Esophagus squamous epithelium (tissue), 5 donors: ENCODE results near the gene INPPL1. TPM values are rescaled to one million over a fixed set of nuclear protein-coding genes. Genes with fewer than 3 reads are reported as not detected.

Experiments
- DNase-seq: peaks from one replicate; lab custom pipeline; 2025; lab: John Stamatoyannopoulos, UW
- H3K27ac ChIP-seq, 4 donors: fragments of 200-600 bp; sonication (generic); one replicate each; pipeline ENCODE4 v1.5.1; 2016 to 2019; ENCODE audit warnings: mild to moderate bottlenecking in 1 of 4
- H3K27me3 ChIP-seq, 4 donors: fragments of 200-600 bp; sonication (generic); 1 replicate in 3 of 4; 2 replicates in 1 of 4; pipeline versions ENCODE4 v1.5.1 to v1.6.0; 2017 to 2021; ENCODE audit warnings: antibody characterized with exemption in 1 of 4
- H3K36me3 ChIP-seq, 3 donors: fragments of 200-600 bp; sonication (generic); one replicate each; pipeline ENCODE4 v1.5.1; 2016 to 2019
- H3K4me1 ChIP-seq, 3 donors: fragments of 200-600 bp; sonication (generic); one replicate each; pipeline ENCODE4 v1.5.1; 2017 to 2019
- H3K4me3 ChIP-seq, 4 donors: fragments of 200-600 bp; sonication (generic); 1 replicate in 3 of 4; 2 replicates in 1 of 4; pipeline ENCODE4 v1.5.1; 2016 to 2019; ENCODE audit warnings: mild to moderate bottlenecking in 2 of 4, moderate library complexity in 1 of 4
- H3K9me3 ChIP-seq, 3 donors: fragments of 200-600 bp; sonication (generic); one replicate each; pipeline ENCODE4 v1.5.1; 2016 to 2019
- CTCF ChIP-seq, 6 experiments: fragments of 450-650 bp in 4 of 6; fragments of 200-600 bp in 2 of 6; sonication (generic) in 2 of 6; IDR thresholded peaks; one replicate each; pipeline ENCODE4 v1.5.1; 2016 to 2019; ENCODE audit warnings: antibody characterized with exemption in 6 of 6, mild to moderate bottlenecking in 4 of 6, moderate library complexity in 4 of 6
- POLR2A ChIP-seq, 4 donors: fragments of 450-650 bp; IDR thresholded peaks; one replicate each; pipeline ENCODE4 v1.6.1; 2017; ENCODE audit warnings: antibody characterized with exemption in 4 of 4, mild to moderate bottlenecking in 4 of 4, moderate library complexity in 3 of 4
- WGBS, 2 donors: methylation state at CpG; one replicate each; pipeline ENCODE4 v1.1.5; 2018; 5-methylcytosine and 5-hydroxymethylcytosine counted together
- intact Hi-C: fragments of 100-400 bp; cut with DNase I; formaldehyde crosslinking; loops from one replicate; pipeline ENCODE4 v1.15.0; 2022
- total RNA-seq, 4 donors: library from RNA; depleted of rRNA; stranded (reverse); fragments of >200 nt; gene quantifications; one replicate each; pipeline ENCODE4 v1.1.0, GENCODE V29; 2016
- donor health status: DM: yes; HTN: yes; CAD: no.

The INPPL1 gene
- total RNA-seq, 4 donors from 2014 or later = 22.4 to 61.2 (median 26.3) TPM

GRCh38 chr11:72280726-72281315 lies 56.3 kb downstream of the INPPL1 start:
- intact Hi-C loops = no loop called here
- WGBS, 2 donors = 91 to 94% methylated on average over 21 to 24 of the region's 24 CpGs
- Histone ChIP-seq H3K27me3 (peaks cover 0 to 20% (median 0%) of the 10 kb centered on the region in 4 donors), H3K36me3 (no peaks in the 10 kb centered on the region), H3K4me1 (no peaks in the 10 kb centered on the region), H3K4me3 (no peak overlapping the region), H3K27ac (no peak overlapping the region), H3K9me3 (no peaks in the 10 kb centered on the region)
- no peak for DNase-seq
- TF ChIP-seq POLR2A (IDR thresholded peaks at IDR 0.05) (no peak), CTCF (IDR thresholded peaks at IDR 0.05) (no peak)

GRCh38 chr11:72283947-72284346 lies 59.4 kb downstream of the INPPL1 start:
- intact Hi-C loops = no loop called here
- Histone ChIP-seq H3K27me3 (peaks cover 0 to 20% (median 0%) of the 10 kb centered on the region in 4 donors), H3K4me3 (no peak overlapping the region), H3K4me1 (no peaks in the 10 kb centered on the region), H3K36me3 (no peaks in the 10 kb centered on the region), H3K27ac (no peak overlapping the region), H3K9me3 (no peaks in the 10 kb centered on the region)
- 51 to 61% methylated on average over 2 of the region's 2 CpGs for WGBS, 2 donors
- DNase-seq = no peak
- TF ChIP-seq CTCF (IDR thresholded peaks at IDR 0.05) (no peak), POLR2A (IDR thresholded peaks at IDR 0.05) (no peak)

- 64 to 88% methylated on average over 2 of the region's 2 CpGs for WGBS, 2 donors
- TF ChIP-seq CTCF (IDR thresholded peaks at IDR 0.05) (no peak), POLR2A (IDR thresholded peaks at IDR 0.05) (no peak)
- no peaks in the 10 kb centered on the region for H3K4me1 ChIP-seq
- H3K4me3 ChIP-seq = no peak overlapping the region
- H3K36me3 ChIP-seq = peaks cover 0 to under 1% (median 0%) of the 10 kb centered on the region in 3 donors
- H3K27me3 ChIP-seq = peaks cover 0 to 18% (median 0%) of the 10 kb centered on the region in 4 donors
- H3K27ac ChIP-seq = no peak overlapping the region
- intact Hi-C loops = no loop called here
- H3K9me3 ChIP-seq = no peaks in the 10 kb centered on the region
- DNase-seq = no peak
Observed at GRCh38 chr11:72287293-72287692, 62.7 kb downstream of the INPPL1 start.

Other genes with a start within 250 kb of the INPPL1 start
- 1 to 10 TPM; 1.6 to 6.5 (median 4.8) TPM for gene IL18BP, start 225.9 kb upstream of the INPPL1 start, total RNA-seq
- 100 to 1,000 TPM; 142 to 237 (median 177) TPM for gene NUMA1, start 144.2 kb upstream of the INPPL1 start, total RNA-seq
- gene LRRC51, start 143.9 kb upstream of the INPPL1 start, total RNA-seq = 1 to 10 TPM; 2.1 to 4.2 (median 3.2) TPM
- 10 to 100 TPM; 80.1 to 99.1 (median 97.7) TPM for gene LAMTOR1, start 121.5 kb upstream of the INPPL1 start, total RNA-seq
- not detected for gene TOMT, start 118.8 kb upstream of the INPPL1 start, total RNA-seq
- 10 to 100 TPM; 17.7 to 35.3 (median 23.5) TPM for gene ANAPC15, start 112.1 kb upstream of the INPPL1 start, total RNA-seq
- under 1 TPM in 1 of 4 donors, not detected in 3; 0.35 TPM for gene FOLR3, start 89.0 kb upstream of the INPPL1 start, total RNA-seq
- gene FOLR1, start 32.6 kb upstream of the INPPL1 start, total RNA-seq = 1 to 10 TPM in 2 of 4 donors, under 1 TPM in 1, not detected in 1; 0.38 to 7.6 (median 1.5) TPM
- gene FOLR2, start 8.0 kb upstream of the INPPL1 start, total RNA-seq = 10 to 100 TPM in 1 of 4 donors, 1 to 10 TPM in 2, not detected in 1; 1.7 to 41.6 (median 9.1) TPM
- gene PHOX2A, start 19.4 kb downstream of the INPPL1 start, total RNA-seq = not detected
- 10 to 100 TPM; 17.1 to 22.2 (median 18.6) TPM for gene CLPB, start 209.8 kb downstream of the INPPL1 start, total RNA-seq